Neuronal stem cell (in vitro differentiated cells): Measurements from ENCODE around the gene KIAA1671.

Source experiments
- DNase-seq: peaks from one replicate; pipeline ENCODE4 v3.0.0-alpha.2; 2013; ENCODE audit warnings: low spot score
- H2AFZ ChIP-seq: one replicate; pipeline ENCODE4 v1.6.1; 2013; ENCODE audit warnings: mild to moderate bottlenecking, low read length, inconsistent platforms
- H2AK5ac ChIP-seq: 2 replicates; pipeline ENCODE4 v1.6.1; 2013; ENCODE audit warnings: low read depth, mild to moderate bottlenecking, inconsistent platforms, low read length, moderate library complexity, mixed read lengths
- H2BK120ac ChIP-seq: 2 replicates; pipeline ENCODE4 v1.6.1; 2013; ENCODE audit warnings: low read depth, mild to moderate bottlenecking, inconsistent platforms, low read length, moderate library complexity, mixed read lengths
- H2BK12ac ChIP-seq: one replicate; pipeline ENCODE4 v1.6.1; 2013; ENCODE audit warnings: low read length, inconsistent platforms
- H2BK15ac ChIP-seq: 2 replicates; pipeline ENCODE4 v1.6.1; 2013; ENCODE audit warnings: mild to moderate bottlenecking, low read length, inconsistent platforms, mixed read lengths
- H2BK5ac ChIP-seq: one replicate; pipeline ENCODE4 v1.6.1; 2013; ENCODE audit warnings: inconsistent platforms, mild to moderate bottlenecking, low read length, moderate library complexity
- H3K14ac ChIP-seq: one replicate; pipeline ENCODE4 v1.6.1; 2013; ENCODE audit warnings: low read length, inconsistent platforms
- H3K18ac ChIP-seq: 2 replicates; pipeline ENCODE4 v1.6.1; 2013; ENCODE audit warnings: low read length, inconsistent platforms
- H3K23ac ChIP-seq: 2 replicates; pipeline ENCODE4 v1.6.1; 2013; ENCODE audit warnings: low read depth, mild to moderate bottlenecking, mixed read lengths, low read length, inconsistent platforms; ENCODE audit not compliant: poor library complexity
- H3K27ac ChIP-seq: replicated peaks from 3 replicates; pipeline ENCODE4 v1.5.1; 2013; ENCODE audit warnings: low read length, inconsistent platforms
- H3K27me3 ChIP-seq, 3 experiments: 2 replicates each; pipeline ENCODE4 v1.6.1; 2013; ENCODE audit warnings: low read length in 3 of 3, mild to moderate bottlenecking in 2 of 3, inconsistent platforms in 1 of 3, low read depth in 1 of 3, mixed read lengths in 1 of 3, moderate library complexity in 1 of 3; ENCODE audit not compliant: control insufficient read depth in 3 of 3, insufficient read depth in 3 of 3
- H3K36me3 ChIP-seq, 2 donors: replicated peaks in 1 of 2; 2 replicates each; pipeline ENCODE4 v1.6.1; 2013; ENCODE audit warnings: low read length in 2 of 2; ENCODE audit not compliant: control insufficient read depth in 2 of 2, insufficient read depth in 2 of 2
- H3K4ac ChIP-seq: 2 replicates; pipeline ENCODE4 v1.6.1; 2013; ENCODE audit warnings: inconsistent platforms, mild to moderate bottlenecking, low read length, moderate library complexity
- H3K4me1 ChIP-seq, 2 donors: 1 replicate in 1 of 2; 2 replicates in 1 of 2; pipeline ENCODE4 v1.6.1; 2013; ENCODE audit warnings: low read length in 2 of 2, low read depth in 1 of 2; ENCODE audit not compliant: control insufficient read depth in 2 of 2, insufficient read depth in 1 of 2
- H3K4me2 ChIP-seq: one replicate; pipeline ENCODE4 v1.6.1; 2013; ENCODE audit warnings: mild to moderate bottlenecking, low read length, inconsistent platforms; ENCODE audit not compliant: insufficient read depth, poor library complexity, severe bottlenecking
- H3K4me3 ChIP-seq, 2 donors: 2 replicates each; pipeline ENCODE4 v1.5.1; 2013; ENCODE audit warnings: low read length in 2 of 2, mild to moderate bottlenecking in 2 of 2, inconsistent platforms in 1 of 2, moderate library complexity in 1 of 2
- H3K79me1 ChIP-seq: one replicate; pipeline ENCODE4 v1.6.1; 2013; ENCODE audit warnings: low read depth, mild to moderate bottlenecking, inconsistent platforms, low read length, moderate library complexity
- H3K9ac ChIP-seq: one replicate; pipeline ENCODE4 v1.6.1; 2013; ENCODE audit warnings: mild to moderate bottlenecking, low read depth, low read length, inconsistent platforms; ENCODE audit not compliant: poor library complexity
- H3K9me3 ChIP-seq, 2 donors: replicated peaks in 1 of 2; 2 replicates each; pipeline versions ENCODE3 to v1.6.1; 2013; ENCODE audit warnings: low read length in 2 of 2, mild to moderate bottlenecking in 2 of 2, inconsistent platforms in 1 of 2, low read depth in 1 of 2, mixed read lengths in 1 of 2, moderate library complexity in 1 of 2; ENCODE audit not compliant: control insufficient read depth in 2 of 2, insufficient read depth in 1 of 2
- H4K8ac ChIP-seq: one replicate; pipeline ENCODE4 v1.6.1; 2013; ENCODE audit warnings: low read depth, mild to moderate bottlenecking, inconsistent platforms, low read length, moderate library complexity
- H4K91ac ChIP-seq: one replicate; pipeline ENCODE4 v1.6.1; 2013; ENCODE audit warnings: low read length, low read depth, mild to moderate bottlenecking, inconsistent platforms; ENCODE audit not compliant: poor library complexity
- WGBS, 2 donors: extraction: QIAGEN DNeasy Blood & Tissue Kit; methylation state at CpG; one replicate each; pipeline ENCODE4 v1.1.7; 2013; ENCODE audit warnings: missing lambda C conversion rate in 2 of 2, mixed read lengths in 1 of 2; ENCODE audit not compliant: insufficient read length in 2 of 2, insufficient replicate concordance in 1 of 2; ENCODE audit errors: extremely low coverage in 2 of 2; 5-methylcytosine and 5-hydroxymethylcytosine counted together

KIAA1671 gene

GRCh38 chr22:25153961-25154666 is 201.6 kb downstream of the KIAA1671 start:
- H2BK5ac ChIP-seq: no peak overlapping the region
- H2BK15ac ChIP-seq: no peak overlapping the region
- DNase-seq: no peak

DNA sequence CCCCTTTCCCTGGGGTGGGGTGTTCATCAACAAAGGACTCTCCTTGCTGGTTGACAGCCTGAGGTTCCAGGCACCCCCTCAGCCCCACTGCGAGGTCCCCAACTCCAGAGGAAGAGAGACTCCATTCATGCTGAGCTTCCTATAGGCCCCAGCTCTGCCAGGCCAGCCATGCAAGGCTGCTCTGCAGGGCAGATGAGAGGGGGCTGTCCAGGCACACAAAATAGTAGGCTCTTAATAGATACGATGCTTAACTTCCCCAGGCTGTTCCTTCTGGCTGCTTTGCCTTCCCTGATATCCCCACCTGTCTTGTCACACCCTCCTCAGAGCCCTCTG is 202.1 kb downstream of the KIAA1671 start:
- Histone ChIP-seq H2BK120ac (no peak overlapping the region), H4K8ac (no peak overlapping the region), H3K9me3 (no peaks in the 10 kb centered on the region), H3K79me1 (peaks cover 2% of the 10 kb centered on the region), H3K14ac (no peak overlapping the region), H3K4me1 (peaks cover 0 to 6% of the 10 kb centered on the region in 2 donors), H3K23ac (no peak overlapping the region), H3K36me3 (no peaks in the 10 kb centered on the region), H3K27me3 (no peaks in the 10 kb centered on the region), H2AFZ (no peak overlapping the region), H3K4me3 (no peak overlapping the region), H2AK5ac (no peak overlapping the region), H2BK15ac (no peak overlapping the region), H3K4ac (no peak overlapping the region), H2BK5ac (no peak overlapping the region), H2BK12ac (no peak overlapping the region), H3K27ac (no peak overlapping the region), H3K4me2 (no peak overlapping the region), H3K18ac (no peak overlapping the region), H3K9ac (no peak overlapping the region), H4K91ac (no peak overlapping the region)
- no peak for DNase-seq
- WGBS, 2 donors: no CpG with 5 or more reads among the region's 2 CpGs

More at GRCh38 chr22:25153961-25154666, 201.6 kb downstream of the KIAA1671 start:
- Histone ChIP-seq H2AK5ac (peak overlapping the region; percentile 6), H3K4me2 (no peak overlapping the region), H3K23ac (peak overlapping the region; percentile 40), H3K4me3 (no peak overlapping the region), H2BK12ac (no peak overlapping the region), H3K4me1 (peaks cover 0 to 6% of the 10 kb centered on the region in 2 donors), H3K14ac (no peak overlapping the region), H3K27me3 (no peaks in the 10 kb centered on the region), H3K9me3 (no peaks in the 10 kb centered on the region), H4K8ac (no peak overlapping the region), H3K36me3 (no peaks in the 10 kb centered on the region), H3K27ac (no peak overlapping the region), H2AFZ (no peak overlapping the region), H3K9ac (no peak overlapping the region), H2BK120ac (no peak overlapping the region), H3K79me1 (peaks cover 2% of the 10 kb centered on the region), H3K18ac (peak overlapping the region; percentile 25), H4K91ac (no peak overlapping the region), H3K4ac (no peak overlapping the region)
- WGBS, 2 donors: no CpG with 5 or more reads among the region's 8 CpGs

DNA sequence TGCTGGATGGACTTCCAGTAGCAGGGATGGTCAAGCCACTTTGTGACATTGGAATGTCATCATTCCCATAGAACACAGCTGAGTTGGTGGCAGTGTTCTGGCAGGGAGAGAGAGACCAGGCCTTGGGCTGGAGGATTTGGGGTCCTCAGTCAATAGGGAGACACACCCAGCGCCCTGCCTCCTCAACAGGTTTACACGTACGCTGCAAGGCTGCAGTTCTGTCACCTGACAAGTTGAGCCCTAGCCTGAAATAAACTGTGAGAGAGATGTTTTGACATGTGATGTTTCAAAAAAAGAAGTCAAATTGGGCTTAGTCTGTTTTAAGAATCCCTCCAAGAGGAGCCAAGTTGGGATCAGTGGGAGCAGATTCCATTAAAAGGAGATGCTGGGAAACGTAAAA is 204.2 kb downstream of the KIAA1671 start:
- Histone ChIP-seq H2BK120ac (no peak overlapping the region), H3K27ac (no peak overlapping the region), H4K8ac (no peak overlapping the region), H4K91ac (no peak overlapping the region), H3K27me3 (no peaks in the 10 kb centered on the region), H3K9me3 (no peaks in the 10 kb centered on the region), H3K79me1 (no peaks in the 10 kb centered on the region), H3K36me3 (no peaks in the 10 kb centered on the region), H3K23ac (no peak overlapping the region), H3K9ac (no peak overlapping the region), H2BK12ac (no peak overlapping the region), H2AK5ac (no peak overlapping the region), H3K18ac (no peak overlapping the region), H2BK15ac (no peak overlapping the region), H3K4ac (no peak overlapping the region), H3K14ac (no peak overlapping the region), H3K4me3 (no peak overlapping the region), H3K4me2 (no peak overlapping the region), H3K4me1 (peaks cover 0 to 6% of the 10 kb centered on the region in 2 donors), H2AFZ (no peak overlapping the region), H2BK5ac (no peak overlapping the region)
- no CpG with 5 or more reads among the region's 4 CpGs for WGBS, 2 donors
- DNase-seq: no peak

- H3K4me1 ChIP-seq: peaks cover 0 to 6% of the 10 kb centered on the region in 2 donors
- H4K91ac ChIP-seq: no peak overlapping the region
- no peak overlapping the region for H3K4me2 ChIP-seq
- H3K27ac ChIP-seq: no peak overlapping the region
- H3K9ac ChIP-seq: no peak overlapping the region
- H3K23ac ChIP-seq: no peak overlapping the region
- no peaks in the 10 kb centered on the region for H3K36me3 ChIP-seq
- no peak overlapping the region for H2BK15ac ChIP-seq
- H2BK5ac ChIP-seq: no peak overlapping the region
- WGBS, 2 donors: no CpG with 5 or more reads among the region's 10 CpGs
- peak overlapping the region; percentile 30 for H3K18ac ChIP-seq
- H4K8ac ChIP-seq: no peak overlapping the region
- no peak overlapping the region for H3K4ac ChIP-seq
- no peaks in the 10 kb centered on the region for H3K27me3 ChIP-seq
- no peak for DNase-seq
- no peak overlapping the region for H2BK120ac ChIP-seq
- H2BK12ac ChIP-seq: no peak overlapping the region
- no peak overlapping the region for H3K4me3 ChIP-seq
- H2AK5ac ChIP-seq: no peak overlapping the region
- H3K14ac ChIP-seq: no peak overlapping the region
- H3K9me3 ChIP-seq: no peaks in the 10 kb centered on the region
- H3K79me1 ChIP-seq: no peaks in the 10 kb centered on the region
- no peak overlapping the region for H2AFZ ChIP-seq
Measured at GRCh38 chr22:25159028-25159427, 206.5 kb downstream of the KIAA1671 start.
